ENCODE measurements around the gene KLHL18.

KLHL18 gene

GRCh38 chr3:47381317-47382157 lies 98.8 kb downstream of the KLHL18 start:
- peak overlapping the region; percentile 99 for H3K4me3 ChIP-seq (ENCODE audit: low read depth, low read length)
- in situ Hi-C loops (cut with HindIII; ENCODE audit: low pct_ligation_motif_present, low sequenced_read_pairs) = no loop called here
- no peak for TF ChIP-seq CTCF (IDR thresholded peaks at IDR 0.05; ENCODE audit: low read depth, low read length, missing control alignments)
- peak; percentile 82 for DNase-seq
- peak overlapping the region; percentile 96 for H3K27ac ChIP-seq
- no peaks in the 10 kb centered on the region for H3K27me3 ChIP-seq (replicated peaks)
- peaks cover 2% of the 10 kb centered on the region for H3K36me3 ChIP-seq (replicated peaks)

- Histone ChIP-seq H3K27ac (no peak overlapping the region), H3K27me3 (replicated peaks) (no peaks in the 10 kb centered on the region), H3K4me3 (ENCODE audit: low read depth, low read length) (no peak overlapping the region), H3K36me3 (replicated peaks) (peaks cover 2% of the 10 kb centered on the region)
- TF ChIP-seq CTCF (IDR thresholded peaks at IDR 0.05; ENCODE audit: low read depth, low read length, missing control alignments) = no peak
- in situ Hi-C loops (cut with HindIII; ENCODE audit: low pct_ligation_motif_present, low sequenced_read_pairs) = no loop called here
- DNase-seq = no peak
These were observed 101.7 kb downstream of the KLHL18 start for GRCh38 chr3:47384425-47384824.

- no peak for DNase-seq
- H3K27ac ChIP-seq = no peak overlapping the region
- in situ Hi-C loops (cut with HindIII; ENCODE audit: low pct_ligation_motif_present, low sequenced_read_pairs) = no loop called here
- TF ChIP-seq CTCF (IDR thresholded peaks at IDR 0.05; ENCODE audit: low read depth, low read length, missing control alignments) = no peak
- no peak overlapping the region for H3K4me3 ChIP-seq (ENCODE audit: low read depth, low read length)
- peaks cover 2% of the 10 kb centered on the region for H3K36me3 ChIP-seq (replicated peaks)
- H3K27me3 ChIP-seq (replicated peaks) = no peaks in the 10 kb centered on the region
These were observed 102.3 kb downstream of the KLHL18 start for GRCh38 chr3:47385007-47385406.

GRCh38 chr3:47385796-47386195 lies 103.1 kb downstream of the KLHL18 start:
- Histone ChIP-seq H3K27ac (no peak overlapping the region), H3K27me3 (replicated peaks) (no peaks in the 10 kb centered on the region), H3K4me3 (ENCODE audit: low read depth, low read length) (no peak overlapping the region), H3K36me3 (replicated peaks) (peaks cover 5% of the 10 kb centered on the region)
- in situ Hi-C loops (cut with HindIII; ENCODE audit: low pct_ligation_motif_present, low sequenced_read_pairs) = no loop called here
- DNase-seq = no peak
- TF ChIP-seq CTCF (IDR thresholded peaks at IDR 0.05; ENCODE audit: low read depth, low read length, missing control alignments) = no peak

GRCh38 chr3:47392933-47393332 lies 110.2 kb downstream of the KLHL18 start:
- Histone ChIP-seq H3K27ac (no peak overlapping the region), H3K27me3 (replicated peaks) (no peaks in the 10 kb centered on the region), H3K4me3 (ENCODE audit: low read depth, low read length) (no peak overlapping the region), H3K36me3 (replicated peaks) (peaks cover 12% of the 10 kb centered on the region)
- in situ Hi-C loops (cut with HindIII; ENCODE audit: low pct_ligation_motif_present, low sequenced_read_pairs) = no loop called here
- no peak for DNase-seq
- TF ChIP-seq CTCF (IDR thresholded peaks at IDR 0.05; ENCODE audit: low read depth, low read length, missing control alignments) = no peak

All from brain microvascular endothelial cell (primary cell).